ENCODE data around the gene CPSF4L. TPM values are rescaled to one million over a fixed set of nuclear protein-coding genes. Genes with fewer than 3 reads are reported as not detected.

CPSF4L gene
- total and polyA plus RNA-seq, 2 of the 13 experiments (the other 11 are each of a cell fraction or from before 2014, with no cell fraction given): 0.73 to 1.6 TPM

GRCh38 chr17:73288534-73289302, 27.0 kb upstream of the CPSF4L start (continued):
- 0 out of 2 replicates have a peak, but pooled peaks have one; percentile 32 for TF ChIP-seq MNT (IDR thresholded peaks at IDR 0.05)
- TF ChIP-seq NFAT5 (CRISPR knock-in tag; IDR thresholded peaks at IDR 0.05): no peak
- TF ChIP-seq ZFP41 (CRISPR knock-in tag; IDR thresholded peaks at IDR 0.05; ENCODE audit: borderline replicate concordance): no peak
- TF ChIP-seq HOXA7 (CRISPR knock-in tag; IDR thresholded peaks at IDR 0.05): 0 out of 2 replicates have a peak, but pooled peaks have one; percentile 68
- no peak for TF ChIP-seq GMEB2 (CRISPR knock-in tag; IDR thresholded peaks at IDR 0.05; ENCODE audit: low read depth)
- TF ChIP-seq PITX1 (CRISPR knock-in tag; IDR thresholded peaks at IDR 0.05): peak; percentile 98
- peak; percentile 58 for TF ChIP-seq DRAP1 (CRISPR knock-in tag; IDR thresholded peaks at IDR 0.05)
- no peak for TF ChIP-seq ZSCAN12 (CRISPR knock-in tag; IDR thresholded peaks at IDR 0.05)
- TF ChIP-seq FOXK1 (CRISPR knock-in tag; IDR thresholded peaks at IDR 0.05; ENCODE audit: borderline replicate concordance, low read depth): peak; percentile 86
- peak; percentile 79 for TF ChIP-seq KAT8 (CRISPR knock-in tag; IDR thresholded peaks at IDR 0.05)
- TF ChIP-seq ZNF703 (CRISPR knock-in tag; IDR thresholded peaks at IDR 0.05; ENCODE audit: borderline replicate concordance): peak; percentile 60; the same call in 1 of the 2 replicates
- TF ChIP-seq THAP9 (CRISPR knock-in tag; IDR thresholded peaks at IDR 0.05; ENCODE audit: borderline replicate concordance): peak; percentile 71; the same call in 1 of the 2 replicates
- no peak for TF ChIP-seq GTF2F1 (IDR thresholded peaks at IDR 0.05; ENCODE audit: low read length)
- TF ChIP-seq FUBP1 (CRISPR knock-in tag; IDR thresholded peaks at IDR 0.05; ENCODE audit: borderline replicate concordance): no peak

Data from HepG2 (cell line).